Gastroesophageal sphincter (tissue), 4 donors: Measurements from ENCODE around the gene CRCP. TPM values are rescaled to one million over a fixed set of nuclear protein-coding genes. Genes with fewer than 3 reads are reported as not detected.
A peak's percentile ranks its signal among the peaks of the same experiment; 100 is the strongest.
"Not testable (repeated sequence)": the region's sequence is repeated elsewhere in the genome, so short reads cannot be mapped to it uniquely, and the experiment has no call there.

Experiments
- ATAC-seq: fragments of 150-250 bp; one replicate; pipeline ENCODE4 v1.9.1; 2016; ENCODE audit warnings: mild to moderate bottlenecking, moderate library complexity
- H3K27ac ChIP-seq, 4 donors: fragments of 200-600 bp; sonication (generic) in 3 of 4; 1 replicate in 3 of 4; 2 replicates in 1 of 4; pipeline ENCODE4 v1.5.1; 2016 to 2019
- H3K27me3 ChIP-seq: fragments of 200-600 bp; sonication (generic); one replicate; pipeline ENCODE4 v1.5.1; 2019
- H3K36me3 ChIP-seq, 2 donors: fragments of 200-600 bp; sonication (generic); one replicate each; pipeline ENCODE4 v1.5.1; 2019; ENCODE audit warnings: control low read depth in 1 of 2
- H3K4me1 ChIP-seq, 3 donors: fragments of 200-600 bp; sonication (generic); 1 replicate in 2 of 3; 2 replicates in 1 of 3; pipeline ENCODE4 v1.5.1; 2016 to 2019; ENCODE audit warnings: control low read depth in 2 of 3
- H3K4me3 ChIP-seq, 2 donors: fragments of 200-600 bp; sonication (generic); one replicate each; pipeline ENCODE4 v1.5.1; 2019; ENCODE audit warnings: mild to moderate bottlenecking in 1 of 2, moderate library complexity in 1 of 2
- H3K9me3 ChIP-seq, 3 donors: fragments of 200-600 bp; sonication (generic); one replicate each; pipeline ENCODE4 v1.5.1; 2017 to 2019; ENCODE audit warnings: control low read depth in 2 of 3
- CTCF ChIP-seq, 4 experiments: fragments of 200-600 bp in 2 of 4; fragments of 450-650 bp in 2 of 4; sonication (generic) in 1 of 4; IDR thresholded peaks; one replicate each; pipeline ENCODE4 v1.5.1; 2017 to 2019; ENCODE audit warnings: antibody characterized with exemption in 4 of 4, mild to moderate bottlenecking in 2 of 4, moderate library complexity in 2 of 4
- EP300 ChIP-seq: sonication (generic); formaldehyde crosslinking; IDR thresholded peaks from one replicate; pipeline ENCODE4 v1.6.1; 2017; ENCODE audit warnings: antibody characterized with exemption, mild to moderate bottlenecking
- POLR2A ChIP-seq, 2 donors: fragments of 450-650 bp; IDR thresholded peaks; one replicate each; pipeline ENCODE4 v1.6.1; 2017; ENCODE audit warnings: antibody characterized with exemption in 2 of 2, mild to moderate bottlenecking in 2 of 2, moderate library complexity in 1 of 2
- POLR2AphosphoS5 ChIP-seq: sonication (generic); formaldehyde crosslinking; IDR thresholded peaks from one replicate; pipeline ENCODE4 v1.6.1; 2017; ENCODE audit warnings: antibody characterized with exemption
- WGBS, 2 donors: methylation state at CpG; one replicate each; pipeline ENCODE4 v1.1.5; 2018; ENCODE audit warnings: low coverage in 1 of 2; 5-methylcytosine and 5-hydroxymethylcytosine counted together
- total RNA-seq, 4 donors: library from RNA; depleted of rRNA; stranded (reverse); fragments of >200 nt; gene quantifications; one replicate each; pipeline ENCODE4 v1.1.0, GENCODE V29; 2016

Gene CRCP
- total RNA-seq, 4 donors from 2014 or later = 42.8 to 75.8 (median 59.0) TPM

DNA sequence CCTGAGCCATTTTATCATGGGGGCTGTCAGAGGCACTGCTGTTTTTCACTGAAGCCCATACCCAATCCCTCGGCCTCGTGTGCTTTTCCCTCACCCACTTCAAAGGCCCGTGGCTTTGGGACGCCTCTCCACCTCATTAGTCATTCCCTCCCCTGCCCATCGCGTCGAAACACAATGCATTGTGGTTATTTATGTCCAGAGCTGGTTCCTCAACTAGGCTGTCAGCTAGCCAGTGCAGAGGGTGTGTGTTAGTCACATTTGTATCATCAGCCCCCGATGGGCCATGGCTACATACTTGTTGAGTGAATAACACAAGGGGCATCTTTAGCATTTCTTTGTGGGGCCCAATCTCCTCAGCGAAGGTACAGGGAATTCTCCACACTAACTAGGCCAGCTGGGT is 3.8 kb upstream of the CRCP start:
- no peak for ATAC-seq
- no peak for TF ChIP-seq POLR2AphosphoS5
- Histone ChIP-seq H3K9me3 (no peaks in the 10 kb centered on the region), H3K27me3 (no peaks in the 10 kb centered on the region), H3K4me3 (no peak overlapping the region), H3K27ac (no peak overlapping the region), H3K4me1 (peaks cover 2 to 16% (median 3%) of the 10 kb centered on the region in 3 donors), H3K36me3 (peaks cover 0 to 10% of the 10 kb centered on the region in 2 donors)
- 56 to 64% methylated on average over 7 to 9 of the region's 9 CpGs for WGBS, 2 donors

- ATAC-seq, H3K4me3 ChIP-seq: not testable (repeated sequence)
Observed at GRCh38 chr7:66116680-66117420, 2.2 kb downstream of the CRCP start.

DNA sequence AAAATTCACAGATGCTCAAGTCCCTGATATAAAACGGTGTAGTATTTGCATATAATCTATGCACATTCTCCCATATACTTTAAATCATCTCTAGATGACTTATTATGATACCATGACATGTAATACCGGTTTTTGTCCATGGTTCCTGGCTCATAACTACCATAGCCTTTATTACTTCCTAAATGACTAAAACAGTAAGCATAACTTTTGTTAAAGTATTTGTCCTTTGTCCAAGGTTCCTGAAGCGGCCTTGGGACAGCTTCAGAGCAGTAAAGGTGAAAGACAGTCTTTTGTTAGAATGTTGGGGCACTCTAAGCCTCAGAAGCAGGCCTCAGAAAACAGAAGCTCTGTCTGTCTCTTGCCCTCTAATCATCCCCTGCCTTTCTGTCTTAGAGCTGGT is 4.0 kb downstream of the CRCP start:
- H3K4me1 ChIP-seq = peaks cover 2 to 70% (median 20%) of the 10 kb centered on the region in 3 donors
- H3K27ac ChIP-seq = no peak overlapping the region
- H3K4me3 ChIP-seq = no peak overlapping the region
- no peaks in the 10 kb centered on the region for H3K9me3 ChIP-seq
- TF ChIP-seq POLR2A (IDR thresholded peaks at IDR 0.05) (no peak), CTCF (IDR thresholded peaks at IDR 0.05) (no peak), POLR2AphosphoS5 (no peak), EP300 (no peak)
- H3K27me3 ChIP-seq = no peaks in the 10 kb centered on the region
- WGBS, 2 donors = 67% methylated on average over 3 of the region's 3 CpGs
- no peak for ATAC-seq
- peaks cover 0 to 8% of the 10 kb centered on the region in 2 donors for H3K36me3 ChIP-seq

More at GRCh38 chr7:66116680-66117420, 2.2 kb downstream of the CRCP start:
- not testable (repeated sequence) for H3K36me3 ChIP-seq, H3K27me3 ChIP-seq, H3K9me3 ChIP-seq, H3K27ac ChIP-seq
- WGBS, 2 donors = 83 to 96% methylated on average over 3 to 5 of the region's 12 CpGs
- peaks cover 2 to 62% (median 20%) of the 10 kb centered on the region in 3 donors for H3K4me1 ChIP-seq

GRCh38 chr7:66119245-66119850 is 4.7 kb downstream of the CRCP start:
- peaks cover 2 to 67% (median 20%) of the 10 kb centered on the region in 3 donors for H3K4me1 ChIP-seq
- TF ChIP-seq CTCF (IDR thresholded peaks at IDR 0.05) = no peak
- no peak for TF ChIP-seq POLR2AphosphoS5
- no peak for TF ChIP-seq EP300
- no peak for TF ChIP-seq POLR2A (IDR thresholded peaks at IDR 0.05)
- H3K4me3 ChIP-seq = no peak overlapping the region
- no peak for ATAC-seq
- no peaks in the 10 kb centered on the region for H3K27me3 ChIP-seq
- no peak overlapping the region for H3K27ac ChIP-seq
- WGBS, 2 donors = 43 to 83% methylated on average over 1 to 4 of the region's 4 CpGs
- H3K9me3 ChIP-seq = no peaks in the 10 kb centered on the region
- H3K36me3 ChIP-seq = peaks cover 0 to 8% of the 10 kb centered on the region in 2 donors

DNA sequence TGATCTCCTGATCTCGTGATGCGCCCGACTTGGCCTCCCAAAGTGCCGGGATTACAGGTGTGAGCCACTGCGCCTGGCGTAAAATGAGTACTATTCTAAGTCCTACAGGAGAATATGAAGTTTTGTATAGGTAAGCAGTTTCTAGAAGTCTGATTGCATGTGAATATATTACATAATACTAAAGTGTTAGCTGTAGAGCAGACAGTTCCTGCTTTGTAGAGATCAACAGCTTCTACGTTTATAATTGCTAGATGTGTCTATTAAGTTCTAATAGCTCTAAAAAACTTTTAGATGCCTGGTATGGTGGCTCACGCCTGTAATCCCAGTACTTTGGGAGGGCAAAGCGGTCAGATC is 8.5 kb downstream of the CRCP start:
- H3K4me3 ChIP-seq = no peak overlapping the region
- no peak for ATAC-seq
- no peaks in the 10 kb centered on the region for H3K27me3 ChIP-seq
- H3K27ac ChIP-seq = no peak overlapping the region
- peaks cover 0 to 3% of the 10 kb centered on the region in 2 donors for H3K36me3 ChIP-seq
- H3K4me1 ChIP-seq = peaks cover 0 to 66% (median 23%) of the 10 kb centered on the region in 3 donors
- no peaks in the 10 kb centered on the region for H3K9me3 ChIP-seq
- WGBS, 2 donors = 95 to 96% methylated on average over 3 to 5 of the region's 9 CpGs
- TF ChIP-seq POLR2A (IDR thresholded peaks at IDR 0.05) (no peak), POLR2AphosphoS5 (no peak), CTCF (IDR thresholded peaks at IDR 0.05) (no peak), EP300 (no peak)

GRCh38 chr7:66124569-66124861 is 9.9 kb downstream of the CRCP start:
- not testable (repeated sequence) for ATAC-seq, H3K9me3 ChIP-seq, H3K27me3 ChIP-seq, H3K36me3 ChIP-seq, H3K4me3 ChIP-seq
- Histone ChIP-seq H3K4me1 (peaks cover 0 to 54% (median 13%) of the 10 kb centered on the region in 3 donors), H3K27ac (peak overlapping the region in 3 of 4 donors; percentile 37 to 54 (median 46))
- WGBS, 2 donors = 56 to 64% methylated on average over 5 of the region's 5 CpGs
